HG03175 (cell line): ENCODE data around the gene LMNTD1.
"Not testable (repeated sequence)": the region's sequence is repeated elsewhere in the genome, so short reads cannot be mapped to it uniquely, and the experiment has no call there.

Experiments
- ATAC-seq: cut with Tn5 transposase; IDR thresholded peaks from one replicate; pipeline ENCODE4 v1.9.1; 2021; ENCODE audit warnings: mild to moderate bottlenecking, moderate library complexity; ENCODE audit not compliant: unreplicated experiment

The LMNTD1 gene

GRCh38 chr12:25493682-25494081 lies 59.4 kb downstream of the LMNTD1 start:
- ATAC-seq: no peak

- no peak for ATAC-seq
Measured at GRCh38 chr12:25491396-25492325, 61.4 kb downstream of the LMNTD1 start.

GRCh38 chr12:25488956-25489870 lies 63.9 kb downstream of the LMNTD1 start:
- not testable (repeated sequence) for ATAC-seq

GRCh38 chr12:25482625-25483024 lies 70.5 kb downstream of the LMNTD1 start:
- no peak for ATAC-seq

- ATAC-seq: no peak
Measured at GRCh38 chr12:25480145-25480544, 72.9 kb downstream of the LMNTD1 start.

- no peak for ATAC-seq
Measured at GRCh38 chr12:25477217-25477616, 75.9 kb downstream of the LMNTD1 start.

GRCh38 chr12:25472453-25472852 lies 80.6 kb downstream of the LMNTD1 start:
- no peak for ATAC-seq

- no peak for ATAC-seq
Measured at GRCh38 chr12:25469861-25470260, 83.2 kb downstream of the LMNTD1 start.

GRCh38 chr12:25469368-25469767 lies 83.7 kb downstream of the LMNTD1 start:
- no peak for ATAC-seq

- no peak for ATAC-seq
Measured at GRCh38 chr12:25463521-25463920, 89.6 kb downstream of the LMNTD1 start.

- ATAC-seq: no peak
Measured at GRCh38 chr12:25463005-25463404, 90.1 kb downstream of the LMNTD1 start.

- ATAC-seq: peak; percentile 99
Measured at GRCh38 chr12:25459541-25459951, 93.5 kb downstream of the LMNTD1 start.

- no peak for ATAC-seq
Measured at GRCh38 chr12:25458047-25458552, 95.0 kb downstream of the LMNTD1 start.

- no peak for ATAC-seq
Measured at GRCh38 chr12:25456474-25456873, 96.6 kb downstream of the LMNTD1 start.

- ATAC-seq: no peak
Measured at GRCh38 chr12:25455696-25456095, 97.4 kb downstream of the LMNTD1 start.

- ATAC-seq: no peak
Measured at GRCh38 chr12:25449007-25449406, 104.1 kb downstream of the LMNTD1 start.

- ATAC-seq: no peak
Measured at GRCh38 chr12:25447046-25447445, 106.0 kb downstream of the LMNTD1 start.

- no peak for ATAC-seq
Measured at GRCh38 chr12:25438638-25439037, 114.4 kb downstream of the LMNTD1 start.

GRCh38 chr12:25436206-25437030 lies 116.7 kb downstream of the LMNTD1 start:
- ATAC-seq: peak; percentile 70

- ATAC-seq: no peak
Measured at GRCh38 chr12:25435431-25435830, 117.7 kb downstream of the LMNTD1 start.
